ENCODE measurements around the gene THEMIS2. TPM values are rescaled to one million over a fixed set of nuclear protein-coding genes. Genes with fewer than 3 reads are reported as not detected.

Gene THEMIS2
- total RNA-seq, 1 experiment from 2014 or later: 2.0 TPM

DNA sequence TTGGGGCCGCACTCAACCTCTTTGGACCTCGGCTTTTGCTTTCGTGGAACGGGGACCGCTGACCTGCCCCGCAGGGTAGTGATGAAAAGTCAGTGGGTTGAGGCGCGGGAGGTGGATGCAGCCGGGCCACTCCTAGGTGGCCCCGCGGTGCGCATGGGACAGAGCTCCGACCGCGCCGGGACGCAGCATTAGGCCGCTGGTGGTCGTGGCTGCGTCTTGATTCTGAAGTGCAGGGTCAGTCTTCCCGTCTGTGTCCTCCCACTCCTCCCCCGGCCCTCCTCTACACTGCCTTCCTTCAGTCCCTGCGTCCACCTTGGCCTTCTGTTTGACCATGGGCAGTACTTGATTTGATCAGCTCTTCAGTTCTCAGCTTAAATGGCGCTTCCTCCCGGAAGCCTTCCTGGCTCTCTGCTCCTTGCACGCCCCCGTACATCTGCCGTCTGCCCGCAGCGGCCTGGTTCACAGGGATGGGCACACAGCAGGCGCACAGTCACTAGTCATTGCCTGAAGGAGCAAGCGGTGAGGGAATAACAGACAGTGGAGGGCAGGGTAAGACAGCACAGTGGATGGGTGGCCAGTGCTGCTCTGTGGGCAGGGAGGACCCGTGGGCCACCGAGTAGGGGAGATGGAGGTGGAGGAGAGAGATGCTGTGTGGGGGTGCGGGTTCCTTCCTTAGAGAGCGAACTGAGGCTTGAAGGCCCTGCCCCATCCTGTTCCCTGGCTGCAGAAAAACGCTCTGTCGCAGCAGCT is 633 bp downstream of the THEMIS2 start:
- CTCF ChIA-PET: no interaction called here
- POLR2A ChIA-PET (ENCODE audit: low non-redundant PET): interaction anchor here (0.6 kb wide), 1 partner anchor 187 kb away, joined by 7 read pairs; no protein-coding TSS in a partner anchor
- no peaks in the 10 kb centered on the region for H3K36me3 ChIP-seq (ENCODE audit: insufficient read depth, low read length, poor library complexity, severe bottlenecking)
- no TSS peak for BruUV-seq (replicated peaks)
- DNase-seq (ENCODE audit: low spot score): peak; percentile 32
- TF ChIP-seq EZH2 (IDR thresholded peaks at IDR 0.05; ENCODE audit: borderline replicate concordance, low read depth, low read length, poor library complexity, severe bottlenecking) (no peak), CTCF (conservative IDR thresholded peaks at IDR 0.05; ENCODE audit: low read depth, low read length) (no peak)
- H3K4me1 ChIP-seq (ENCODE audit: insufficient read depth, low read length, poor library complexity, severe bottlenecking): no peaks in the 10 kb centered on the region
- peak overlapping the region; percentile 62 for H3K4me3 ChIP-seq (ENCODE audit: low read depth, low read length, poor library complexity, severe bottlenecking)
- H3K9me3 ChIP-seq (ENCODE audit: low read depth, low read length, poor library complexity, severe bottlenecking): no peaks in the 10 kb centered on the region
- no peaks in the 10 kb centered on the region for H3K27me3 ChIP-seq (replicated peaks; ENCODE audit: insufficient read depth, low read depth, low read length, poor library complexity)
- intact Hi-C loops (cut with micrococcal nuclease; ENCODE audit: unreplicated experiment): no loop called here
- H3K27ac ChIP-seq (ENCODE audit: low read depth, low read length, poor library complexity, severe bottlenecking): no peak overlapping the region

- POLR2A ChIA-PET (ENCODE audit: low non-redundant PET): no interaction called here
- H3K9me3 ChIP-seq (ENCODE audit: low read depth, low read length, poor library complexity, severe bottlenecking): no peaks in the 10 kb centered on the region
- TF ChIP-seq CTCF (conservative IDR thresholded peaks at IDR 0.05; ENCODE audit: low read depth, low read length) (no peak), EZH2 (IDR thresholded peaks at IDR 0.05; ENCODE audit: borderline replicate concordance, low read depth, low read length, poor library complexity, severe bottlenecking) (no peak)
- BruUV-seq (replicated peaks): no TSS peak
- H3K36me3 ChIP-seq (ENCODE audit: insufficient read depth, low read length, poor library complexity, severe bottlenecking): no peaks in the 10 kb centered on the region
- intact Hi-C loops (cut with micrococcal nuclease; ENCODE audit: unreplicated experiment): no loop called here
- no peaks in the 10 kb centered on the region for H3K27me3 ChIP-seq (replicated peaks; ENCODE audit: insufficient read depth, low read depth, low read length, poor library complexity)
- CTCF ChIA-PET: no interaction called here
- no peak overlapping the region for H3K27ac ChIP-seq (ENCODE audit: low read depth, low read length, poor library complexity, severe bottlenecking)
- no peak for DNase-seq (ENCODE audit: low spot score)
- no peak overlapping the region for H3K4me3 ChIP-seq (ENCODE audit: low read depth, low read length, poor library complexity, severe bottlenecking)
- no peaks in the 10 kb centered on the region for H3K4me1 ChIP-seq (ENCODE audit: insufficient read depth, low read length, poor library complexity, severe bottlenecking)
Measured at GRCh38 chr1:27873671-27874384, 1.5 kb downstream of the THEMIS2 start.

GRCh38 chr1:27876341-27877114 is 4.2 kb downstream of the THEMIS2 start:
- POLR2A ChIA-PET (ENCODE audit: low non-redundant PET): no interaction called here
- no peak for DNase-seq (ENCODE audit: low spot score)
- intact Hi-C loops (cut with micrococcal nuclease; ENCODE audit: unreplicated experiment): no loop called here

More at GRCh38 chr1:27876341-27877114, 4.2 kb downstream of the THEMIS2 start:
- no peaks in the 10 kb centered on the region for H3K9me3 ChIP-seq (ENCODE audit: low read depth, low read length, poor library complexity, severe bottlenecking)
- CTCF ChIA-PET: no interaction called here
- H3K27me3 ChIP-seq (replicated peaks; ENCODE audit: insufficient read depth, low read depth, low read length, poor library complexity): no peaks in the 10 kb centered on the region
- no peak overlapping the region for H3K4me3 ChIP-seq (ENCODE audit: low read depth, low read length, poor library complexity, severe bottlenecking)
- TF ChIP-seq CTCF (conservative IDR thresholded peaks at IDR 0.05; ENCODE audit: low read depth, low read length) (no peak), EZH2 (IDR thresholded peaks at IDR 0.05; ENCODE audit: borderline replicate concordance, low read depth, low read length, poor library complexity, severe bottlenecking) (no peak)
- no peaks in the 10 kb centered on the region for H3K4me1 ChIP-seq (ENCODE audit: insufficient read depth, low read length, poor library complexity, severe bottlenecking)
- H3K36me3 ChIP-seq (ENCODE audit: insufficient read depth, low read length, poor library complexity, severe bottlenecking): no peaks in the 10 kb centered on the region
- H3K27ac ChIP-seq (ENCODE audit: low read depth, low read length, poor library complexity, severe bottlenecking): no peak overlapping the region
- BruUV-seq (replicated peaks): no TSS peak
